Right lung (tissue), 5 donors: ENCODE data around the gene KSR2. TPM values are rescaled to one million over a fixed set of nuclear protein-coding genes. Genes with fewer than 3 reads are reported as not detected.

Experiments
- DNase-seq, 2 donors: peaks; one replicate each; pipeline ENCODE4 v3.0.0-alpha.2; 2013
- polyA plus RNA-seq, 5 donors: library from polyadenylated mRNA; unstranded; fragments of 120-200 nt; gene quantifications; one replicate each; pipeline versions ENCODE4 v1.2.1 to v1.2.3, GENCODE V29; 2013; ENCODE audit warnings: inconsistent platforms in 1 of 5, low replicate concordance in 1 of 5; ENCODE audit not compliant: insufficient read length in 5 of 5, insufficient read depth in 1 of 5

The KSR2 gene
- polyA plus RNA-seq, 5 donors, result 0.20 to 0.48 (median 0.27) TPM

- no peak for DNase-seq
Observed at GRCh38 chr12:117466677-117467362, 502.0 kb downstream of the KSR2 start.

GRCh38 chr12:117461732-117462131 is 507.1 kb downstream of the KSR2 start:
- no peak for DNase-seq

GRCh38 chr12:117459229-117459628 is 509.6 kb downstream of the KSR2 start:
- no peak for DNase-seq

- DNase-seq, result no peak
Observed at GRCh38 chr12:117457189-117457588, 511.6 kb downstream of the KSR2 start.

GRCh38 chr12:117456076-117456475 is 512.7 kb downstream of the KSR2 start:
- DNase-seq, result no peak

GRCh38 chr12:117453961-117454360 is 514.8 kb downstream of the KSR2 start:
- no peak for DNase-seq

GRCh38 chr12:117452112-117452511 is 516.7 kb downstream of the KSR2 start:
- no peak for DNase-seq

GRCh38 chr12:117450209-117450608 is 518.6 kb downstream of the KSR2 start:
- DNase-seq, result no peak

GRCh38 chr12:117447665-117448366 is 521.0 kb downstream of the KSR2 start:
- no peak for DNase-seq

- no peak for DNase-seq
Observed at GRCh38 chr12:117444781-117445180, 524.0 kb downstream of the KSR2 start.

- no peak for DNase-seq
Observed at GRCh38 chr12:117441751-117442150, 527.0 kb downstream of the KSR2 start.

- no peak for DNase-seq
Observed at GRCh38 chr12:117440384-117440783, 528.4 kb downstream of the KSR2 start.

- DNase-seq, result no peak
Observed at GRCh38 chr12:117439531-117440001, 529.2 kb downstream of the KSR2 start.

- DNase-seq, result no peak
Observed at GRCh38 chr12:117438809-117439208, 530.0 kb downstream of the KSR2 start.

GRCh38 chr12:117437516-117438255 is 531.1 kb downstream of the KSR2 start:
- DNase-seq, result no peak

- no peak for DNase-seq
Observed at GRCh38 chr12:117433878-117434277, 534.9 kb downstream of the KSR2 start.

GRCh38 chr12:117430246-117430645 is 538.5 kb downstream of the KSR2 start:
- no peak for DNase-seq

- no peak for DNase-seq
Observed at GRCh38 chr12:117427211-117427610, 541.6 kb downstream of the KSR2 start.

GRCh38 chr12:117421987-117422386 is 546.8 kb downstream of the KSR2 start:
- no peak for DNase-seq

GRCh38 chr12:117421068-117421752 is 547.6 kb downstream of the KSR2 start:
- no peak for DNase-seq

- no peak for DNase-seq
Observed at GRCh38 chr12:117417004-117417403, 551.8 kb downstream of the KSR2 start.
